HuH-7 (cell line): ENCODE results near the gene PLEKHG4.

Source experiments
- DNase-seq: peaks from one replicate; pipeline ENCODE4 v3.0.0; 2011; ENCODE audit warnings: low spot score

The PLEKHG4 gene

GRCh38 chr16:67279296-67280089 is at the start of gene PLEKHG4:
Gene PLEKHG4 (plus strand): TSS chr16:67279532. CDS start chr16:67280045, 513 bp downstream.
- peak; percentile 93 for DNase-seq

GRCh38 chr16:67229906-67230808 is 49.2 kb upstream of the PLEKHG4 start:
- no peak for DNase-seq

- no peak for DNase-seq
These were observed 48.3 kb upstream of the PLEKHG4 start for GRCh38 chr16:67230809-67231660.

- DNase-seq, result no peak
These were observed 45.7 kb upstream of the PLEKHG4 start for GRCh38 chr16:67233596-67233995.

GRCh38 chr16:67234180-67234597 is 45.1 kb upstream of the PLEKHG4 start:
- no peak for DNase-seq

GRCh38 chr16:67235816-67236562 is 43.3 kb upstream of the PLEKHG4 start:
- no peak for DNase-seq

- DNase-seq, result peak; percentile 60
These were observed 42.6 kb upstream of the PLEKHG4 start for GRCh38 chr16:67236563-67237395.

GRCh38 chr16:67237396-67238277 is 41.7 kb upstream of the PLEKHG4 start:
- DNase-seq, result no peak

GRCh38 chr16:67238278-67238575 is 41.1 kb upstream of the PLEKHG4 start:
- no peak for DNase-seq

- DNase-seq, result no peak
These were observed 40.4 kb upstream of the PLEKHG4 start for GRCh38 chr16:67238806-67239470.

GRCh38 chr16:67240506-67240905 is 38.8 kb upstream of the PLEKHG4 start:
- DNase-seq, result no peak

- DNase-seq, result no peak
These were observed 38.1 kb upstream of the PLEKHG4 start for GRCh38 chr16:67241008-67241900.

- no peak for DNase-seq
These were observed 37.1 kb upstream of the PLEKHG4 start for GRCh38 chr16:67242138-67242730.

GRCh38 chr16:67243481-67243880 is 35.9 kb upstream of the PLEKHG4 start:
- no peak for DNase-seq

- no peak for DNase-seq
These were observed 34.7 kb upstream of the PLEKHG4 start for GRCh38 chr16:67244387-67245185.

- no peak for DNase-seq
These were observed 34.1 kb upstream of the PLEKHG4 start for GRCh38 chr16:67245186-67245585.

- no peak for DNase-seq
These were observed 33.7 kb upstream of the PLEKHG4 start for GRCh38 chr16:67245674-67246080.
